ENCODE results near the gene KAZALD1. TPM values are rescaled to one million over a fixed set of nuclear protein-coding genes. Genes with fewer than 3 reads are reported as not detected.

Gene KAZALD1
- total RNA-seq, 4 donors from 2014 or later = 1.0 to 4.0 (median 2.6) TPM

DNA sequence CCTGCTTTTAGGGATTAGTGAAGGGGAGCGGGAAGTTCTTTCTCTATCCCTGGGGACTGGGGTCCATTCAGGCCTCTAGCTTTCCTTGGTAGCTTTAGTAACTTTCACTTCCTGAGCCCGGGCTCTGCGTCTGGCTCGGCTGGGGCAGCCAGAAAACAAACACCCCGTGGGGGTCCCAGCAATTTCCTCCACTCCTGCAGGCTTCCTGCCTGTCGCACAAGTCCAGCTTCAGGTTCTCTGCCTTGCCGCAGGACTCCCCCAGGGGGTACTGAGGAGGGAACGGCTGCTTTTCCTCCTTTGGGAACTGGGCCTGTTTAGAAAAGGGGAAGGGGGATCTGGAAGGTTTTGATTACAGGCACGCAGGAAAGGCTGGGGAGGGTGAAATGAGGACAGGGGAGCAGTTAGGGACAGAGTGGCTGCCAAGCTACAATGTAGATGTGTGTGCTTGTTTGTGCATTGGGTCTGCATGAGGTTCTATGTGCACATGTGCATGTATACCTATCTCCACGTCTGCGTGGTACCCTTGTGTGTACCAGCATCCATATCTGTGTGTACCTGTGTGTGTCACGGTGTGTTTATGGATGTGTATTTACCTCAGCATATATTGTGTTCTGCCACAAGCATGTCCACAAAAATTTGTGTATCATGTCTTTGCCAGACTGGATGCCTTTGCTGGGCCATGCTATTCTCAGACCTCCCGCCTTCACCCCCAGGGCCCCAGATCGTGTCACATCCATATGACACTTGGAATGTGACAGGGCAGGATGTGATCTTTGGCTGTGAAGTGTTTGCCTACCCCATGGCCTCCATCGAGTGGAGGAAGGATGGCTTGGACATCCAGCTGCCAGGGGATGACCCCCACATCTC lies 2.0 kb downstream of the KAZALD1 start:
- H3K27ac ChIP-seq (replicated peaks in 1 of 4) = no peak overlapping the region
- 53% methylated on average over 14 of the region's 15 CpGs for WGBS
- H3K4me1 ChIP-seq = peaks cover 50 to 73% (median 66%) of the 10 kb centered on the region in 4 donors
- H3K9me3 ChIP-seq = no peaks in the 10 kb centered on the region
- peaks cover 0 to 58% (median 35%) of the 10 kb centered on the region in 4 donors for H3K27me3 ChIP-seq
- no peaks in the 10 kb centered on the region for H3K36me3 ChIP-seq
- intact Hi-C loops (cut with DNase I) = no loop called here
- peak overlapping the region in 1 of 4 donors; percentile 82 for H3K4me3 ChIP-seq
- TF ChIP-seq POLR2A (IDR thresholded peaks at IDR 0.05; ENCODE audit: low read depth) = no peak
- TF ChIP-seq, protein P1, sequence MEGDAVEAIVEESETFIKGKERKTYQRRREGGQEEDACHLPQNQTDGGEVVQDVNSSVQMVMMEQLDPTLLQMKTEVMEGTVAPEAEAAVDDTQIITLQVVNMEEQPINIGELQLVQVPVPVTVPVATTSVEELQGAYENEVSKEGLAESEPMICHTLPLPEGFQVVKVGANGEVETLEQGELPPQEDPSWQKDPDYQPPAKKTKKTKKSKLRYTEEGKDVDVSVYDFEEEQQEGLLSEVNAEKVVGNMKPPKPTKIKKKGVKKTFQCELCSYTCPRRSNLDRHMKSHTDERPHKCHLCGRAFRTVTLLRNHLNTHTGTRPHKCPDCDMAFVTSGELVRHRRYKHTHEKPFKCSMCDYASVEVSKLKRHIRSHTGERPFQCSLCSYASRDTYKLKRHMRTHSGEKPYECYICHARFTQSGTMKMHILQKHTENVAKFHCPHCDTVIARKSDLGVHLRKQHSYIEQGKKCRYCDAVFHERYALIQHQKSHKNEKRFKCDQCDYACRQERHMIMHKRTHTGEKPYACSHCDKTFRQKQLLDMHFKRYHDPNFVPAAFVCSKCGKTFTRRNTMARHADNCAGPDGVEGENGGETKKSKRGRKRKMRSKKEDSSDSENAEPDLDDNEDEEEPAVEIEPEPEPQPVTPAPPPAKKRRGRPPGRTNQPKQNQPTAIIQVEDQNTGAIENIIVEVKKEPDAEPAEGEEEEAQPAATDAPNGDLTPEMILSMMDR (IDR thresholded peaks at IDR 0.05) = no peak
- no peak for TF ChIP-seq POLR2AphosphoS5 (IDR thresholded peaks at IDR 0.05)
- TF ChIP-seq EP300 (IDR thresholded peaks at IDR 0.05) = no peak
- DNase-seq (ENCODE audit: extremely low spot score) = no peak

DNA sequence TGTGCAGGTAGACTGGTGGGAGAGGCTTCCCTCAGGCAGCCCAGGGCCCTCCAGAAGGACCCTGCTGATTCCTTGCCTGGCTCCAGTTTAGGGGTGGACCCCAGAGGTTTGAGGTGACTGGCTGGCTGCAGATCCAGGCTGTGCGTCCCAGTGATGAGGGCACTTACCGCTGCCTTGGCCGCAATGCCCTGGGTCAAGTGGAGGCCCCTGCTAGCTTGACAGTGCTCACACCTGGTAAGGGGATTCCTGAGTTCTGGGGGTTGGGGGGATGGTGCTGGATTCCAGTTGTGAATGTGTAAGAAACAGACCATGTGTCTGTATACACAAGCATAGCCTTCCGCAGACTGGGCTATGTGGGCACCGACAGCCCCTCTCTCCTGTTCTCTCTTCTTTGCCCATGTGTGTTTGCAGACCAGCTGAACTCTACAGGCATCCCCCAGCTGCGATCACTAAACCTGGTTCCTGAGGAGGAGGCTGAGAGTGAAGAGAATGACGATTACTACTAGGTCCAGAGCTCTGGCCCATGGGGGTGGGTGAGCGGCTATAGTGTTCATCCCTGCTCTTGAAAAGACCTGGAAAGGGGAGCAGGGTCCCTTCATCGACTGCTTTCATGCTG lies 2.7 kb downstream of the KAZALD1 start:
- Histone ChIP-seq H3K36me3 (no peaks in the 10 kb centered on the region), H3K27ac (replicated peaks in 1 of 4) (no peak overlapping the region), H3K4me1 (peaks cover 50 to 73% (median 66%) of the 10 kb centered on the region in 4 donors), H3K9me3 (no peaks in the 10 kb centered on the region), H3K27me3 (peaks cover 0 to 58% (median 35%) of the 10 kb centered on the region in 4 donors), H3K4me3 (no peak overlapping the region)
- WGBS = 76% methylated on average over 8 of the region's 9 CpGs
- no peak for DNase-seq (ENCODE audit: extremely low spot score)
- TF ChIP-seq POLR2AphosphoS5 (IDR thresholded peaks at IDR 0.05) (no peak), EP300 (IDR thresholded peaks at IDR 0.05) (no peak), POLR2A (IDR thresholded peaks at IDR 0.05; ENCODE audit: low read depth) (no peak)
- TF ChIP-seq, protein P1 (IDR thresholded peaks at IDR 0.05) = no peak
- intact Hi-C loops (cut with DNase I) = no loop called here

DNA sequence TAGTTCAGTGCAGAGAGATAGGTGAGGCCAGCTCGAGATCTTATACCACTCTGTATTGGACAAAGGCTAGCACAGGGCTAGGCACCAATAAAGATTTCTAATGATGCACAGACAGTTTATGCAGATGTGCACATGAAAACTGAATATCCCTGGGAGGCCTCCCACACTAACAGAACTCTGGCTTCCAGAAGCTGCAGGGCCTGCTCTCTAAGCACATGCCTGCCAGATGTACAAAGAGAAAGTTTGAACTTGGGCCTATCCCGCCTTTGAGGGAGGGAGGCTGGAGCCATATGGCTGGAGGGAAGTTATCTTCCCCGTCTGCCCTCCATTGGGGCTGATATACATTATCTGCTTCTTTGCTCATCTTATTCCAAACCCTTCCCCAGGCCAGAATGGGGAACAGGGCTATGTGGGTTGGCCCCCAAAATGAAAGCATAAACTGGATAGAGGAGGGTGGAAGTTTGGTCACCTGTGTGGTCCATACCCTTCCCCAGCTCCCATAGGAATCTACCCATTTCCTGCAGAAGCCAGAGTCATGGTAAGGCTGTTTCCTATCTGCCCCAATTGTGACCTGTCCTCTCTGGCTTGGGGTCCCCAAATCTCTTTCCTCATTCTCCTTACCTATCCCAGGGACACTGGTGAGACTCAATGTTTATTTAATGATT lies 3.8 kb downstream of the KAZALD1 start:
- peaks cover 46 to 66% (median 57%) of the 10 kb centered on the region in 4 donors for H3K4me1 ChIP-seq
- no peaks in the 10 kb centered on the region for H3K9me3 ChIP-seq
- WGBS = 83% methylated on average over 3 of the region's 3 CpGs
- TF ChIP-seq, protein P1 (IDR thresholded peaks at IDR 0.05) = no peak
- TF ChIP-seq POLR2A (IDR thresholded peaks at IDR 0.05; ENCODE audit: low read depth) (no peak), EP300 (IDR thresholded peaks at IDR 0.05) (no peak), POLR2AphosphoS5 (IDR thresholded peaks at IDR 0.05) (no peak)
- no peak for DNase-seq (ENCODE audit: extremely low spot score)
- H3K27ac ChIP-seq (replicated peaks in 1 of 4) = peak overlapping the region; percentile 48 to 72 (median 57)
- peak overlapping the region; percentile 53 to 66 (median 56) for H3K4me3 ChIP-seq
- H3K36me3 ChIP-seq = no peaks in the 10 kb centered on the region
- H3K27me3 ChIP-seq = peaks cover 0 to 58% (median 35%) of the 10 kb centered on the region in 4 donors
- intact Hi-C loops (cut with DNase I) = no loop called here

DNA sequence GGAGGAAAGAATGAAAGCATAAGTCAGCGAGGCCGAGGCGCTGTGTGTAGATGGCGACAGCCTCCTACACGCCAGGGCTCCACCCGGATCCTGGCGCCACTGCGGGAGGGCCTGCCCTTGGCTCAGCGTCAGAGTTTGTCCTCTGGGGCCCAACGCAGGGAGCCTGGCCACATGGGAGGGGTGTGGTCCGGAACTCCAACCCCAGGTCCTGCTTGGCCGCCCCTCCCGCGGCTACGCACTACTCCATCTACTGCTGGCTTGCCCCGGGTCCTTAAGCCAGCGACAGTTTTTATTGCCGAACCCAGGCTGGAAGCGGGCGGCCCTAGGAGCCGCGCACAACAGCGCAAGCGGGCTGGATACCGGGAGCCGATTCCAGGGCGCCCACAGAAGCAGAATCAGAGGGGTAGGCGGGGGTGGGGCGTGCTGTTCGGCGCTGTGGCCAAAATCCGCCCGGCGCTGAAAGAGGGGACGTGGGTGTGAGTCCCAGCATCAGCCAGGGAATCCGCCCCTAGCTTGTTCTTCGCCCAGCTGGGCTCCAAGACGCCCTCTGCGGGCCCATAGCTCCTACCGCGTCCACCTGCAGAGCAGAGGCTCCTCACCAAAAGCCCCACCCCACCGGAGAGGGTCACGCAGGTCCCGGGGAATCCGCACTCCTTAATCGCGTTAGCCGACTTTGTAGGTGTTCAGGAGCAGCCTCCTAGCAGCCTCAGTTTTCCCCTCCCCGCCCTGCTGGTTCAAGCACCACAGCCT lies 4.5 kb downstream of the KAZALD1 start:
- no peak for DNase-seq (ENCODE audit: extremely low spot score)
- peak overlapping the region; percentile 48 to 72 (median 57) for H3K27ac ChIP-seq (replicated peaks in 1 of 4)
- intact Hi-C loops (cut with DNase I) = no loop called here

More for the DNA sequence above, 4.5 kb downstream of the KAZALD1 start:
- peaks cover 0 to 61% (median 35%) of the 10 kb centered on the region in 4 donors for H3K27me3 ChIP-seq
- WGBS = 14% methylated on average over 33 of the region's 49 CpGs
- no peak for TF ChIP-seq POLR2A (IDR thresholded peaks at IDR 0.05; ENCODE audit: low read depth)
- no peak for TF ChIP-seq EP300 (IDR thresholded peaks at IDR 0.05)
- TF ChIP-seq, protein P1 (IDR thresholded peaks at IDR 0.05) = peak; percentile 19 to 49 (median 29)
- peak in 1 of 2 donors; percentile 38 for TF ChIP-seq POLR2AphosphoS5 (IDR thresholded peaks at IDR 0.05)
- H3K9me3 ChIP-seq = no peaks in the 10 kb centered on the region
- H3K4me1 ChIP-seq = peaks cover 42 to 62% (median 54%) of the 10 kb centered on the region in 4 donors
- H3K4me3 ChIP-seq = peak overlapping the region; percentile 53 to 66 (median 56)
- H3K36me3 ChIP-seq = no peaks in the 10 kb centered on the region
